GM12892 (cell line): ENCODE measurements around the gene GNAO1.

Experiments used
- DNase-seq: peaks from one replicate; pipeline ENCODE4 v3.0.0; 2011; ENCODE audit not compliant: insufficient read length
- FAIRE-seq: peaks from 2 replicates; lab custom pipeline; 2011; peaks lifted over from hg19 to GRCh38; lab: Jason Lieb, UNC
- POLR2A ChIP-seq: IDR thresholded peaks from 2 replicates; pipeline ENCODE4 v1.6.1; 2011; ENCODE audit warnings: low read depth, low read length, control low read depth
- POLR2AphosphoS5 ChIP-seq: IDR thresholded peaks from 2 replicates; pipeline ENCODE4 v1.6.1; 2011; ENCODE audit warnings: low read depth, low read length, control low read depth
- TAF1 ChIP-seq: IDR thresholded peaks from 2 replicates; pipeline ENCODE4 v1.6.1; 2011; ENCODE audit warnings: low read depth, mild to moderate bottlenecking, control low read depth, low read length, borderline replicate concordance

GNAO1 gene

GRCh38 chr16:56302506-56302905, 111.2 kb downstream of the GNAO1 start:
- TF ChIP-seq POLR2AphosphoS5: no peak
- TF ChIP-seq TAF1: no peak
- no peak for TF ChIP-seq POLR2A
- no peak for FAIRE-seq

GRCh38 chr16:56303066-56303715, 111.9 kb downstream of the GNAO1 start:
- DNase-seq (no peak), FAIRE-seq (no peak)
- no peak for TF ChIP-seq TAF1
- no peak for TF ChIP-seq POLR2A
- no peak for TF ChIP-seq POLR2AphosphoS5

More at GRCh38 chr16:56302506-56302905, 111.2 kb downstream of the GNAO1 start:
- no peak for DNase-seq

DNA sequence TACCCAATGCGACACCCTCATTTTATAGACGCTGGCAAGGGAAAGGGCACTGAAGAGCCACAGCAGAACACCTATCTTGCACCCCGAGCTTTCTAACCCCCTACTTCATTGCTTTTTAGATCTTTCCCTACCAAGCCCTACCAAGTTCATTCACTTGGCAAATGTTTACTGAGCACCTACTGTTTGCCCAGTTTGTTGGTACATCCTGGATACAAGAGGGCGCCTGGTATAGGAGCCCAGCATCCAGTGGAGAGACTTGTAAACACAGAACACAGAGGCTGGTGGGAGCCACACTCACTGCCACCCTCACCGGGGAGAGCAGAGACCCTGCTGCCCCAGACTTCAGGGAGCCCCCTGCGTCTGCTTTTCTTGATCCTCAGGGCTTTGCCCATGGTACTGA, 112.6 kb downstream of the GNAO1 start:
- DNase-seq (no peak), FAIRE-seq (no peak)
- no peak for TF ChIP-seq POLR2A
- no peak for TF ChIP-seq TAF1
- TF ChIP-seq POLR2AphosphoS5: no peak

- FAIRE-seq (no peak), DNase-seq (no peak)
- TF ChIP-seq POLR2AphosphoS5 (no peak), TAF1 (no peak), POLR2A (no peak)
Measured at GRCh38 chr16:56305956-56306565, 114.8 kb downstream of the GNAO1 start.

DNA sequence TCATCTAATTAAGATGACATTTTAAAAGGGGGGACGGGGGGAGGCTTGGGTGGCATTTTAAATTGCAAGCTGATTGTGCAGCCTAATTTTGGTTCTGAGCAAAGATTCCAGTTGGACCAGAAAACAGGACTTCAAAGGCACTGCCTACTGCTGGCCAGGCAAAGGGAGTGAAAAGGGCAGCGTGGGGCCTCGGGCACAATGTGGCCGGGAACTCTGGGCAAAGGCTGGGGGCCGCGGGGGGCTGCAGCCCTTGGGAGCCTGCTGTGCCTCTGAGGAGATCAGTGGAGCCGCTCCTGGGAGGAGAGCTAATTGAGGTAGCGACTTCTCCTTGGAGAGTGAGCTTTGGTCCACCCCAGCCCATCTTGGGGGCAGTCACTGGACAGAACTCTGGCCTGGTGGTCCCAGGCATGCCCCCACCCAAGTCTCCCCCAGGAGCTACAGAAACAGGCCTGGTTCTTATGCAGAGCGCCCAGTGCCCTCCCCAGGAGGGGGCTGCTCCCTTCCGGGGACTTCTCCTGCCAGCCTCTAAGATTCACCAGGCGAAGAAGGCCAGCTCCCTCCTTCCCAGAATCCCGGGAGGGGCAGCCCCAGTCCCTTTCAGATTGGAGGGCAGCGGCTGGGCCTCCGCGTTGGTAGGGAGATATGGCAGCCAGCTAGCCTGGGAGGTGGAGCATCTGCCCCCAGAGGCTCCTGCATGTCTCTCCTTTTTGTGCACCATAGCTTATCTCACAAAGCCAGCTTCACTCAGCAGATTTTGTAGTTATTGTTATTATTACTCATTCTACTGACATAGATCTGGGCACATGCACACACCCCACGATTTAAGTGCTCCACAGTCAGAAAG, 115.6 kb downstream of the GNAO1 start:
- no peak for TF ChIP-seq POLR2AphosphoS5
- no peak for TF ChIP-seq POLR2A
- no peak for TF ChIP-seq TAF1
- DNase-seq (no peak), FAIRE-seq (no peak)

- FAIRE-seq: no peak
- no peak for DNase-seq
- TF ChIP-seq POLR2AphosphoS5: no peak
- no peak for TF ChIP-seq POLR2A
- TF ChIP-seq TAF1: no peak
Measured at GRCh38 chr16:56307534-56307873, 116.2 kb downstream of the GNAO1 start.

GRCh38 chr16:56309008-56309407, 117.7 kb downstream of the GNAO1 start:
- no peak for TF ChIP-seq POLR2A
- TF ChIP-seq TAF1: no peak
- TF ChIP-seq POLR2AphosphoS5: no peak
- FAIRE-seq (no peak), DNase-seq (no peak)

- FAIRE-seq: no peak
- no peak for DNase-seq
- no peak for TF ChIP-seq POLR2A
- TF ChIP-seq POLR2AphosphoS5: no peak
- TF ChIP-seq TAF1: no peak
Measured at GRCh38 chr16:56310690-56311089, 119.4 kb downstream of the GNAO1 start.

DNA sequence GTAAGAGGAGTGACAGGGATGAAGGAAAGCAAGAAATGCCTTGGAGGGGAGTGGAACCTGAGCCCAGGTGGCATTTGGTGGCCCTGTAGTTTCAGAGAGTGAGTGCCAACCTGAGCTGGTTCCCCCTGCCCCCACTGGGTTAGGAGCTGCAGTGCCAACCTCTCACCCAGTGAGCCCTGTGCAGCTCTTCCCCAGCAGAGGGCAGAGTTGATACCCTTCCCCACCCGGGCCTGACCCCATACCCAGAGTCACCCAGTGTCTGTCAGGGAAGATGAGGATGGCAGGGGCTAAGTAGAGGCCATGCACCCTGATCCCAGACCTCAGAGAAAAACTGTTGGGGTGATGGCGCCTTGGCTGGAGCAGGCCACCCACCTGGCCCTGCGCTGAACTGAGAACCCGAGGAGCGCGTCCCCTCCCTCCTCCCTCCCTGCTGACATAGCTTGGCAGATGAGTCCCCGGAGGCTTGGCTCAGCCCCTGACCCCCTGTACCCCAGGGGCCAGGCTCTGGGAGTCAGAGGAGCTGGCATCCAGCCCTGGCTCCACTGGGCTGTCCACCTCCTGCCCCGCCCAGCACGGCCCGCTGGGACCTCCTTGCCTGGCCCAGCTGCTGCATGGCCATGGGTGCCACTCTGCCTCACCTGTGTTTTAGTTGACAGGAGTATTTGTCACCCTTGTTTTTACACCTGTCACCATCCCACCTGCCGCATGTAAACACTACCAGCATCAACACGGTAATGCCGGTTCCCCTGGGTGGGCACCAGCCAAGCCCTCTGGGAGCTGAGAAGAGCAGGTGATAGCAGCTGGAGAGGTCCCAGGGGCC, 120.1 kb downstream of the GNAO1 start:
- FAIRE-seq (no peak), DNase-seq (no peak)
- no peak for TF ChIP-seq POLR2A
- TF ChIP-seq POLR2AphosphoS5: no peak
- no peak for TF ChIP-seq TAF1

- DNase-seq (no peak), FAIRE-seq (no peak)
Measured at GRCh38 chr16:56312028-56312300, 120.7 kb downstream of the GNAO1 start.

GRCh38 chr16:56312556-56312955, 121.3 kb downstream of the GNAO1 start:
- TF ChIP-seq TAF1: no peak
- TF ChIP-seq POLR2A: no peak
- TF ChIP-seq POLR2AphosphoS5: no peak
- DNase-seq (no peak), FAIRE-seq (no peak)

More at GRCh38 chr16:56312028-56312300, 120.7 kb downstream of the GNAO1 start:
- TF ChIP-seq POLR2AphosphoS5 (no peak), TAF1 (no peak)
